Skeletal muscle tissue (tissue), 4 donors: ENCODE results near the gene FREY1. TPM values are rescaled to one million over a fixed set of nuclear protein-coding genes. Genes with fewer than 3 reads are reported as not detected.

Experiments used
- H3K27ac ChIP-seq: one replicate; pipeline ENCODE4 v1.7.0; 2013; ENCODE audit warnings: mild to moderate bottlenecking, low read depth, low read length, inconsistent platforms
- H3K27me3 ChIP-seq, 3 donors: one replicate each; pipeline ENCODE4 v1.7.0; 2013; ENCODE audit warnings: low read length in 3 of 3; ENCODE audit not compliant: control insufficient read depth in 3 of 3, insufficient read depth in 3 of 3
- H3K36me3 ChIP-seq, 3 donors: one replicate each; pipeline ENCODE4 v1.7.0; 2013; ENCODE audit warnings: low read length in 3 of 3; ENCODE audit not compliant: control insufficient read depth in 3 of 3, insufficient read depth in 3 of 3
- H3K4me1 ChIP-seq, 3 donors: one replicate each; pipeline ENCODE4 v1.7.0; 2013; ENCODE audit warnings: low read length in 3 of 3, mild to moderate bottlenecking in 3 of 3; ENCODE audit not compliant: control insufficient read depth in 3 of 3, insufficient read depth in 3 of 3
- H3K4me3 ChIP-seq, 3 donors: one replicate each; pipeline ENCODE4 v1.7.0; 2013; ENCODE audit warnings: low read length in 3 of 3
- H3K9ac ChIP-seq, 3 donors: one replicate each; pipeline ENCODE4 v1.7.0; 2013; ENCODE audit warnings: low read length in 3 of 3, mild to moderate bottlenecking in 3 of 3, moderate library complexity in 2 of 3, low read depth in 1 of 3
- H3K9me3 ChIP-seq, 3 donors: one replicate each; pipeline ENCODE4 v1.7.0; 2013; ENCODE audit warnings: low read length in 3 of 3; ENCODE audit not compliant: control insufficient read depth in 3 of 3
- total RNA-seq: library from RNA; depleted of rRNA; stranded (reverse); fragments of >200 nt; gene quantifications from one replicate; pipeline ENCODE4 v1.2.3, GENCODE V29; 2014
- donor health status: Osteomylitis.

The FREY1 gene
- 1.6 TPM for total RNA-seq

GRCh38 chr11:45906965-45907611, at the start of gene FREY1:
FREY1 (minus strand) TSS chr11:45907271; CDS start chr11:45907245, 26 bp downstream.
- no peak within 1 kb of the TSS for H3K27ac ChIP-seq
- H3K9me3 ChIP-seq, result no peaks in the 10 kb centered on the region
- no peak within 1 kb of the TSS for H3K4me3 ChIP-seq
- H3K4me1 ChIP-seq, result peaks cover 0 to 4% (median 3%) of the 10 kb centered on the region in 3 donors
- peaks cover 13 to 20% (median 17%) of the 10 kb centered on the region in 3 donors for H3K36me3 ChIP-seq
- H3K27me3 ChIP-seq, result no peaks in the 10 kb centered on the region
- H3K9ac ChIP-seq, result no peak within 1 kb of the TSS

- H3K4me3 ChIP-seq, result no peak overlapping the region
- no peaks in the 10 kb centered on the region for H3K27me3 ChIP-seq
- peaks cover 3 to 8% (median 7%) of the 10 kb centered on the region in 3 donors for H3K4me1 ChIP-seq
- peaks cover 29 to 54% (median 39%) of the 10 kb centered on the region in 3 donors for H3K36me3 ChIP-seq
- H3K27ac ChIP-seq, result no peak overlapping the region
- no peak overlapping the region for H3K9ac ChIP-seq
- H3K9me3 ChIP-seq, result no peaks in the 10 kb centered on the region
Measured at GRCh38 chr11:45949992-45950407, 42.9 kb upstream of the FREY1 start.

GRCh38 chr11:45948356-45948755, 41.3 kb upstream of the FREY1 start:
- H3K27ac ChIP-seq, result no peak overlapping the region
- no peaks in the 10 kb centered on the region for H3K9me3 ChIP-seq
- H3K4me3 ChIP-seq, result no peak overlapping the region
- peaks cover 3 to 8% (median 7%) of the 10 kb centered on the region in 3 donors for H3K4me1 ChIP-seq
- H3K9ac ChIP-seq, result no peak overlapping the region
- H3K27me3 ChIP-seq, result no peaks in the 10 kb centered on the region
- H3K36me3 ChIP-seq, result peaks cover 28 to 64% (median 38%) of the 10 kb centered on the region in 3 donors

- Histone ChIP-seq H3K27ac (no peak overlapping the region), H3K9me3 (no peaks in the 10 kb centered on the region), H3K27me3 (no peaks in the 10 kb centered on the region), H3K4me3 (no peak overlapping the region), H3K9ac (no peak overlapping the region), H3K36me3 (peaks cover 26 to 63% (median 33%) of the 10 kb centered on the region in 3 donors), H3K4me1 (peaks cover 3 to 8% (median 7%) of the 10 kb centered on the region in 3 donors)
Measured at GRCh38 chr11:45947885-45948284, 40.8 kb upstream of the FREY1 start.

- H3K27me3 ChIP-seq, result no peaks in the 10 kb centered on the region
- H3K4me1 ChIP-seq, result peaks cover 3 to 8% (median 7%) of the 10 kb centered on the region in 3 donors
- peaks cover 23 to 65% (median 37%) of the 10 kb centered on the region in 3 donors for H3K36me3 ChIP-seq
- H3K27ac ChIP-seq, result peak overlapping the region; percentile 12
- no peak overlapping the region for H3K9ac ChIP-seq
- no peak overlapping the region for H3K4me3 ChIP-seq
- no peaks in the 10 kb centered on the region for H3K9me3 ChIP-seq
Measured at GRCh38 chr11:45945397-45945999, 38.4 kb upstream of the FREY1 start.

- Histone ChIP-seq H3K4me3 (no peak overlapping the region), H3K27me3 (no peaks in the 10 kb centered on the region), H3K4me1 (peaks cover 3 to 8% (median 7%) of the 10 kb centered on the region in 3 donors), H3K9me3 (no peaks in the 10 kb centered on the region), H3K9ac (no peak overlapping the region), H3K27ac (no peak overlapping the region), H3K36me3 (peaks cover 7 to 50% (median 21%) of the 10 kb centered on the region in 3 donors)
Measured at GRCh38 chr11:45942381-45942780, 35.3 kb upstream of the FREY1 start.

- no peaks in the 10 kb centered on the region for H3K27me3 ChIP-seq
- H3K9ac ChIP-seq, result no peak overlapping the region
- peaks cover 3 to 11% (median 8%) of the 10 kb centered on the region in 3 donors for H3K4me1 ChIP-seq
- H3K4me3 ChIP-seq, result no peak overlapping the region
- H3K9me3 ChIP-seq, result no peaks in the 10 kb centered on the region
- H3K36me3 ChIP-seq, result peaks cover 7 to 46% (median 13%) of the 10 kb centered on the region in 3 donors
- no peak overlapping the region for H3K27ac ChIP-seq
Measured at GRCh38 chr11:45941285-45941684, 34.2 kb upstream of the FREY1 start.

- Histone ChIP-seq H3K9me3 (no peaks in the 10 kb centered on the region), H3K27ac (no peak overlapping the region), H3K4me3 (no peak overlapping the region), H3K4me1 (peaks cover 0 to 4% (median 0%) of the 10 kb centered on the region in 3 donors), H3K36me3 (peaks cover 7 to 44% (median 22%) of the 10 kb centered on the region in 3 donors), H3K27me3 (no peaks in the 10 kb centered on the region), H3K9ac (no peak overlapping the region)
Measured at GRCh38 chr11:45939836-45940235, 32.8 kb upstream of the FREY1 start.

GRCh38 chr11:45937916-45938315, 30.8 kb upstream of the FREY1 start:
- Histone ChIP-seq H3K27me3 (no peaks in the 10 kb centered on the region), H3K4me3 (no peak overlapping the region), H3K4me1 (peaks cover 0 to 8% (median 0%) of the 10 kb centered on the region in 3 donors), H3K27ac (no peak overlapping the region), H3K36me3 (peaks cover 21 to 50% (median 37%) of the 10 kb centered on the region in 3 donors), H3K9me3 (no peaks in the 10 kb centered on the region), H3K9ac (no peak overlapping the region)

- Histone ChIP-seq H3K27me3 (no peaks in the 10 kb centered on the region), H3K36me3 (peaks cover 26 to 52% (median 31%) of the 10 kb centered on the region in 3 donors), H3K27ac (no peak overlapping the region), H3K4me1 (peaks cover 0 to 8% (median 0%) of the 10 kb centered on the region in 3 donors), H3K4me3 (no peak overlapping the region), H3K9ac (peak overlapping the region in 1 of 3 donors; percentile 5), H3K9me3 (no peaks in the 10 kb centered on the region)
Measured at GRCh38 chr11:45936511-45937054, 29.5 kb upstream of the FREY1 start.
